ENCODE data around the gene AFF1.

Gene AFF1

GRCh38 chr4:87006426-87006675 lies 71.5 kb downstream of the AFF1 start:
- no peaks in the 10 kb centered on the region for H4K20me1 ChIP-seq (ENCODE audit: low read depth, low read length)
- peak overlapping the region; percentile 66 for H3K9ac ChIP-seq (ENCODE audit: low read length)
- peak overlapping the region; percentile 79 for H3K4me3 ChIP-seq (ENCODE audit: insufficient read depth, low read length, poor library complexity, severe bottlenecking)
- no peaks in the 10 kb centered on the region for H3K9me3 ChIP-seq (ENCODE audit: insufficient read depth, low read length)
- peak overlapping the region; percentile 90 for H3K4me2 ChIP-seq (ENCODE audit: low read depth, low read length, poor library complexity, severe bottlenecking)
- no peaks in the 10 kb centered on the region for H3K79me2 ChIP-seq (ENCODE audit: insufficient read depth, low read length)
- TF ChIP-seq EZH2phosphoT487 (conservative IDR thresholded peaks at IDR 0.05; ENCODE audit: low read length) (no peak), CTCF (IDR thresholded peaks at IDR 0.05; ENCODE audit: insufficient read depth, low read length, poor library complexity, severe bottlenecking) (no peak)
- H3K27me3 ChIP-seq (ENCODE audit: low read length): no peaks in the 10 kb centered on the region
- H3K27ac ChIP-seq (ENCODE audit: low read depth, low read length): peak overlapping the region; percentile 51; the same call in 1 of the 2 replicates
- no peaks in the 10 kb centered on the region for H3K9me2 ChIP-seq (replicated peaks; ENCODE audit: insufficient read depth, low read length)
- H2AFZ ChIP-seq (ENCODE audit: low read depth, low read length, severe bottlenecking): peak overlapping the region; percentile 86
- no peaks in the 10 kb centered on the region for H3F3A ChIP-seq (ENCODE audit: insufficient read depth)
- H3K36me3 ChIP-seq (ENCODE audit: low read length): no peaks in the 10 kb centered on the region

- H3K27me3 ChIP-seq (ENCODE audit: low read length): no peaks in the 10 kb centered on the region
- peak overlapping the region; percentile 86 for H2AFZ ChIP-seq (ENCODE audit: low read depth, low read length, severe bottlenecking)
- no peaks in the 10 kb centered on the region for H3K9me3 ChIP-seq (ENCODE audit: insufficient read depth, low read length)
- peak overlapping the region; percentile 79 for H3K4me3 ChIP-seq (ENCODE audit: insufficient read depth, low read length, poor library complexity, severe bottlenecking)
- no peak for TF ChIP-seq CTCF (IDR thresholded peaks at IDR 0.05; ENCODE audit: insufficient read depth, low read length, poor library complexity, severe bottlenecking)
- no peaks in the 10 kb centered on the region for H3K36me3 ChIP-seq (ENCODE audit: low read length)
- no peaks in the 10 kb centered on the region for H3K79me2 ChIP-seq (ENCODE audit: insufficient read depth, low read length)
- no peaks in the 10 kb centered on the region for H3F3A ChIP-seq (ENCODE audit: insufficient read depth)
- H3K9ac ChIP-seq (ENCODE audit: low read length): peak overlapping the region; percentile 66
- H3K9me2 ChIP-seq (replicated peaks; ENCODE audit: insufficient read depth, low read length): no peaks in the 10 kb centered on the region
- no peaks in the 10 kb centered on the region for H4K20me1 ChIP-seq (ENCODE audit: low read depth, low read length)
- H3K27ac ChIP-seq (ENCODE audit: low read depth, low read length): peak overlapping the region; percentile 51; the same call in 1 of the 2 replicates
- H3K4me2 ChIP-seq (ENCODE audit: low read depth, low read length, poor library complexity, severe bottlenecking): peak overlapping the region; percentile 90
Measured at GRCh38 chr4:87006676-87007527, 72.1 kb downstream of the AFF1 start.

- TF ChIP-seq CTCF (IDR thresholded peaks at IDR 0.05; ENCODE audit: insufficient read depth, low read length, poor library complexity, severe bottlenecking) (no peak), EZH2phosphoT487 (conservative IDR thresholded peaks at IDR 0.05; ENCODE audit: low read length) (no peak)
- no peaks in the 10 kb centered on the region for H3K79me2 ChIP-seq (ENCODE audit: insufficient read depth, low read length)
Measured at GRCh38 chr4:87007528-87008446, 73.0 kb downstream of the AFF1 start.

More at GRCh38 chr4:87007528-87008446, 73.0 kb downstream of the AFF1 start:
- Histone ChIP-seq H3K27me3 (ENCODE audit: low read length) (no peaks in the 10 kb centered on the region), H2AFZ (ENCODE audit: low read depth, low read length, severe bottlenecking) (peak overlapping the region; percentile 86), H3K9me3 (ENCODE audit: insufficient read depth, low read length) (no peaks in the 10 kb centered on the region), H4K20me1 (ENCODE audit: low read depth, low read length) (no peaks in the 10 kb centered on the region), H3K4me2 (ENCODE audit: low read depth, low read length, poor library complexity, severe bottlenecking) (peak overlapping the region; percentile 90), H3K36me3 (ENCODE audit: low read length) (no peaks in the 10 kb centered on the region), H3K9me2 (replicated peaks; ENCODE audit: insufficient read depth, low read length) (no peaks in the 10 kb centered on the region), H3K4me3 (ENCODE audit: insufficient read depth, low read length, poor library complexity, severe bottlenecking) (peak overlapping the region; percentile 79), H3F3A (ENCODE audit: insufficient read depth) (no peaks in the 10 kb centered on the region), H3K9ac (ENCODE audit: low read length) (peak overlapping the region; percentile 66), H3K27ac (ENCODE audit: low read depth, low read length) (no peak overlapping the region)
